ENCODE data around the gene SLC23A1.

GRCh38 chr5:139361835-139362429 lies 21.2 kb downstream of the SLC23A1 start:
- no peak for TF ChIP-seq POLR2AphosphoS5 (IDR thresholded peaks at IDR 0.05)
- TF ChIP-seq POLR2A (IDR thresholded peaks at IDR 0.05): no peak
- no peak for TF ChIP-seq CTCF (IDR thresholded peaks at IDR 0.05)
- TF ChIP-seq EP300 (IDR thresholded peaks at IDR 0.05): no peak
